Peyer's patch (tissue), 4 donors: ENCODE data around the gene REN.

Experiments
- POLR2A ChIP-seq, 2 donors: fragments of 450-650 bp; IDR thresholded peaks; one replicate each; pipeline ENCODE4 v1.5.1; 2017; ENCODE audit warnings: antibody characterized with exemption in 2 of 2, mild to moderate bottlenecking in 2 of 2, moderate library complexity in 2 of 2
- TF ChIP-seq, protein P1 (sequence below), 6 experiments: fragments of 450-650 bp in 4 of 6; fragments of 200-600 bp in 2 of 6; sonication (generic) in 1 of 6; IDR thresholded peaks; one replicate each; pipeline ENCODE4 v1.5.1; 2017 to 2019; ENCODE audit warnings: antibody characterized with exemption in 6 of 6, mild to moderate bottlenecking in 3 of 6, moderate library complexity in 1 of 6

DNA sequence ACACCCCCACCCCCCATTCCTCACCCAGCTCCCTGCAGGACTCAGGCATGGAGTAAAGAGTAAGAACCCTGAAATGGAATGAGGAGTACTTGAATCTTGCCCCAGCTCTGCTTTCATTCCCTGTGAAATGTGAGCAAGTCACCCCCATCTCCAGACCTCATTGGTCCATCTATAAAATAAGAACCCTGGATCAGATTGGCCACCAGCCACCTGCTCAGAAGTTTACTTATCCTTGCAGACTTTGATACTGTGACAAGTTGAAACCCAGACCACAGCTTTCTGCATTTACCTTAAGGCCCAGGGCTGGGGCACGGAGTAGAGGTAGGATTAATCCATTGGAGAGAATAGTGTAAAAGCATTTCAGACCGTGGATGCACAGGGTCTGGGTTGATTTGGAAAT, 27.9 kb upstream of the REN start:
- TF ChIP-seq, protein P1, sequence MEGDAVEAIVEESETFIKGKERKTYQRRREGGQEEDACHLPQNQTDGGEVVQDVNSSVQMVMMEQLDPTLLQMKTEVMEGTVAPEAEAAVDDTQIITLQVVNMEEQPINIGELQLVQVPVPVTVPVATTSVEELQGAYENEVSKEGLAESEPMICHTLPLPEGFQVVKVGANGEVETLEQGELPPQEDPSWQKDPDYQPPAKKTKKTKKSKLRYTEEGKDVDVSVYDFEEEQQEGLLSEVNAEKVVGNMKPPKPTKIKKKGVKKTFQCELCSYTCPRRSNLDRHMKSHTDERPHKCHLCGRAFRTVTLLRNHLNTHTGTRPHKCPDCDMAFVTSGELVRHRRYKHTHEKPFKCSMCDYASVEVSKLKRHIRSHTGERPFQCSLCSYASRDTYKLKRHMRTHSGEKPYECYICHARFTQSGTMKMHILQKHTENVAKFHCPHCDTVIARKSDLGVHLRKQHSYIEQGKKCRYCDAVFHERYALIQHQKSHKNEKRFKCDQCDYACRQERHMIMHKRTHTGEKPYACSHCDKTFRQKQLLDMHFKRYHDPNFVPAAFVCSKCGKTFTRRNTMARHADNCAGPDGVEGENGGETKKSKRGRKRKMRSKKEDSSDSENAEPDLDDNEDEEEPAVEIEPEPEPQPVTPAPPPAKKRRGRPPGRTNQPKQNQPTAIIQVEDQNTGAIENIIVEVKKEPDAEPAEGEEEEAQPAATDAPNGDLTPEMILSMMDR (IDR thresholded peaks at IDR 0.05) = no peak
- TF ChIP-seq POLR2A (IDR thresholded peaks at IDR 0.05) = no peak
